ENCODE results near the gene DNHD1.

GRCh38 chr11:6452219-6452618, 44.9 kb upstream of the DNHD1 start:
- TF ChIP-seq CTCF (IDR thresholded peaks at IDR 0.05) = no peak
- no peak for TF ChIP-seq POLR2A (IDR thresholded peaks at IDR 0.05)
